K562 (cell line): ENCODE data around the gene FADS1. TPM values are rescaled to one million over a fixed set of nuclear protein-coding genes. Genes with fewer than 3 reads are reported as not detected.

Experiments
- ARHGAP35 ChIP-seq: fragments of 450-650 bp; IDR thresholded peaks from 2 replicates; pipeline ENCODE4 v1.6.1; 2018; ENCODE audit not compliant: partially characterized antibody
- HMGXB4 ChIP-seq: sonication (generic); formaldehyde crosslinking; IDR thresholded peaks from 2 replicates; pipeline ENCODE4 v1.8.1; 2023; ENCODE audit warnings: mild to moderate bottlenecking, missing genetic modification reagents
- L3MBTL2 ChIP-seq: fragments of 450-650 bp; IDR thresholded peaks from 2 replicates; pipeline ENCODE4 v1.6.1; 2016; ENCODE audit warnings: mild to moderate bottlenecking, moderate library complexity
- RAD21 ChIP-seq, 2 experiments: fragments of 250-450 bp in 1 of 2; fragments of 450-650 bp in 1 of 2; sonication (Bioruptor Pico) in 1 of 2; formaldehyde crosslinking in 1 of 2; IDR thresholded peaks in 1 of 2; conservative IDR thresholded peaks in 1 of 2; 2 replicates each; pipeline versions ENCODE4 v1.4.0 to v1.8.0; 2020 to 2022; ENCODE audit warnings: mild to moderate bottlenecking in 2 of 2, moderate library complexity in 1 of 2
- TFAP4 ChIP-seq: sonication (generic); formaldehyde crosslinking; IDR thresholded peaks from 2 replicates; pipeline ENCODE4 v1.8.0; 2022; ENCODE audit warnings: missing genetic modification reagents, mild to moderate bottlenecking, moderate library complexity, borderline replicate concordance
- TRIM24 ChIP-seq, 2 experiments: fragments of 450-650 bp; IDR thresholded peaks; 2 replicates each; pipeline ENCODE4 v1.6.1; 2016
- ZBTB2 ChIP-seq: fragments of 450-650 bp; IDR thresholded peaks from 2 replicates; pipeline ENCODE4 v1.6.1; 2016; ENCODE audit warnings: antibody characterized with exemption
- ZFP1 ChIP-seq: fragments of 450-650 bp; formaldehyde crosslinking; IDR thresholded peaks from 2 replicates; pipeline ENCODE4 v1.4.0; 2020; ENCODE audit warnings: mild to moderate bottlenecking, mixed read lengths
- ZNF134 ChIP-seq: fragments of 250-450 bp; sonication (Bioruptor Pico); conservative IDR thresholded peaks from 2 replicates; pipeline ENCODE4 v1.4.0; 2020
- ZNF197 ChIP-seq: fragments of 200-800 bp; sonication (Bioruptor generic); IDR thresholded peaks from 2 replicates; pipeline ENCODE4 v1.6.1; 2016; ENCODE audit warnings: low read depth, missing genetic modification characterization, missing compliant biosample characterization
- ZNF354B ChIP-seq: fragments of 250-450 bp; sonication (Bioruptor Pico); IDR thresholded peaks from 2 replicates; pipeline ENCODE4 v1.4.0; 2020
- ZNF384 ChIP-seq: IDR thresholded peaks from 2 replicates; pipeline ENCODE4 v1.6.1; 2012; ENCODE audit warnings: low read depth, low read length, improper control_type of control experiment
- ZNF583 ChIP-seq: fragments of 250-450 bp; sonication (Bioruptor Pico); IDR thresholded peaks from 2 replicates; pipeline ENCODE4 v1.4.0; 2020
- polyA plus RNA-seq, 8 experiments: library from polyadenylated mRNA; depleted of rRNA in 4 of 8; stranded (reverse) in 5 of 8; unstranded in 3 of 8; fragments of >200 nt; fragmentation: Nextera tagmentation in 2 of 8; fragmentation: Illumina TruSeq in 1 of 8; extraction: Ambion mirVana in 2 of 8; extraction: Trizol in 1 of 8; gene quantifications; 2 replicates each; pipeline versions ENCODE4 v1.2.1 to v1.2.3, GENCODE V29; 2011 to 2014; ENCODE audit warnings: inconsistent platforms in 1 of 8, missing spikeins in 1 of 8
- total RNA-seq, 7 experiments: library from RNA; depleted of rRNA in 6 of 7; stranded (reverse); fragments of >200 nt in 6 of 7; fragmentation: Illumina TruSeq in 2 of 7; extraction: Trizol in 2 of 7; gene quantifications; 2 replicates each; pipeline versions ENCODE4 v1.2.1 to v1.2.3, GENCODE V29; 2011 to 2021; ENCODE audit warnings: low replicate concordance in 1 of 7

Gene FADS1
- total and polyA plus RNA-seq, 9 of the 15 experiments (the other 6 are each of a cell fraction or from before 2014, with no cell fraction given), result 110 to 864 (median 364) TPM

GRCh38 chr11:61816736-61817455 lies at the start of gene FADS1 (continued):
- TF ChIP-seq RAD21 (CRISPR knock-in tag; conservative IDR thresholded peaks at IDR 0.05 in 1 of 2, IDR thresholded peaks at IDR 0.05 in 1 of 2) (peak; percentile 60; a peak in 3 of 4 replicates), TFAP4 (CRISPR knock-in tag) (peak; percentile 100), ZBTB2 (no peak; the same call in 1 of the 2 replicates), ZNF384 (peak; percentile 29; the same call in 1 of the 2 replicates), ZNF583 (CRISPR knock-in tag) (peak; percentile 89), ZNF134 (0 out of 2 replicates have a peak, but pooled peaks have one; percentile 13), TRIM24 (IDR thresholded peaks at IDR 0.05) (0 out of 4 replicates have a peak, but pooled peaks of 1 of the 2 experiments have one; percentile 9), ZNF197 (CRISPR knock-in tag) (peak; percentile 89), HMGXB4 (CRISPR knock-in tag) (peak; percentile 72; the same call in 1 of the 2 replicates), ZNF354B (CRISPR knock-in tag) (no peak), ARHGAP35 (no peak), L3MBTL2 (peak; percentile 98), ZFP1 (CRISPR knock-in tag) (no peak)
